Tibial artery (tissue), 4 donors: Measurements from ENCODE around the gene OVOL3.

Experiments used
- DNase-seq, 2 donors: peaks; one replicate each; pipeline ENCODE4 v3.0.0-alpha.2; 2019
- H3K27ac ChIP-seq, 2 donors: fragments of 200-600 bp; sonication (generic) in 1 of 2; 1 replicate in 1 of 2; 2 replicates in 1 of 2; pipeline ENCODE4 v1.5.1; 2018 to 2019; ENCODE audit warnings: mild to moderate bottlenecking in 1 of 2
- H3K27me3 ChIP-seq, 2 donors: fragments of 200-600 bp; sonication (generic) in 1 of 2; one replicate each; pipeline versions ENCODE4 v1.5.1 to v1.6.0; 2016 to 2019
- H3K36me3 ChIP-seq, 3 donors: fragments of 200-600 bp; sonication (generic) in 2 of 3; one replicate each; pipeline ENCODE4 v1.5.1; 2016 to 2019; ENCODE audit warnings: mild to moderate bottlenecking in 2 of 3
- H3K4me1 ChIP-seq, 4 donors: fragments of 200-600 bp; sonication (generic) in 2 of 4; 1 replicate in 3 of 4; 2 replicates in 1 of 4; pipeline ENCODE4 v1.5.1; 2016 to 2019
- H3K4me3 ChIP-seq, 2 donors: fragments of 200-600 bp; sonication (generic) in 1 of 2; 1 replicate in 1 of 2; 2 replicates in 1 of 2; pipeline ENCODE4 v1.5.1; 2018 to 2019; ENCODE audit warnings: mild to moderate bottlenecking in 2 of 2
- H3K9me3 ChIP-seq, 3 donors: fragments of 200-600 bp; sonication (generic) in 1 of 3; one replicate each; pipeline ENCODE4 v1.5.1; 2016 to 2019
- intact Hi-C: fragments of 100-400 bp; cut with DNase I; formaldehyde crosslinking; loops from one replicate; pipeline ENCODE4 v1.15.0; 2023; ENCODE audit warnings: low total_unique reads
- TF ChIP-seq, protein P1 (sequence below), 2 experiments: fragments of 200-600 bp in 1 of 2; fragments of 450-650 bp in 1 of 2; IDR thresholded peaks; one replicate each; pipeline ENCODE4 v1.5.1; 2017 to 2019; ENCODE audit warnings: antibody characterized with exemption in 2 of 2, mild to moderate bottlenecking in 1 of 2, moderate library complexity in 1 of 2

Gene OVOL3

DNA sequence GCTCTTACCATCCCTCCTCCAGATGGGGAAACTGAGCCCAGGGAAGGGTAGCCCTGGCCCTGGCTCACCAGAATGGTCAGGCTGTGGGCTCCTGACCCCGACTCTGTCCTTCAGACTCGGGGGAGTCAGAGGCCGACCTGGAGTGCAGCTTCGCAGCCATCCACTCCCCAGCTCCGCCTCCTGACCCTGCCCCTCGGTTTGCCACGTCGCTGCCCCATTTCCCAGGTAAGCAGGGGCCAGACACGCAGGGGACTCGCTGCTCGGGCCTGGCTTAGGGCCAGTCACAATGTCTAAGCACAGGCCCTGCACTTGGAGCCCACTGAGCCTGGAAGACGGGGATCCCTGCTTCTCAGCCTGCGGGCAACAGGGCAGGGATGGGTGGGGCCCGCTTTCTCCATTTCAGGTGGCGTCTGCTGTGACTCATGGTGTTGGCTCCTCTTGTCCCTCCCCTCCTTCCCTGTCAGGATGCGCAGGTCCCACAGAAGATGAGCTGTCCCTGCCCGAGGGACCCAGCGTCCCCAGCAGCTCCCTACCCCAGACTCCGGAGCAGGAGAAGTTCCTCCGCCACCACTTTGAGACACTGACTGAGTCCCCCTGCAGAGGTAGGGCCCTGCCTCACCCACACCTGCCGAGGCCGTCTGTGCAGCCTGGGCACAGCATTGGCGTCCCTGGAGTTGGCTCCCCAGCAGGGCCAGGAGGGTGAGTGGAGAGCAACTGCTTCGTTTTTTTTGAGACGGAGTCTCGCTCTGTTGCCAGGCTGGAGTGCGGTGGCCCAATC, 9.2 kb upstream of the OVOL3 start:
- Histone ChIP-seq H3K9me3 (no peaks in the 10 kb centered on the region), H3K4me1 (no peaks in the 10 kb centered on the region), H3K4me3 (no peak overlapping the region), H3K36me3 (peaks cover 0 to 19% (median 0%) of the 10 kb centered on the region in 3 donors), H3K27ac (no peak overlapping the region), H3K27me3 (no peaks in the 10 kb centered on the region)
- TF ChIP-seq, protein P1, sequence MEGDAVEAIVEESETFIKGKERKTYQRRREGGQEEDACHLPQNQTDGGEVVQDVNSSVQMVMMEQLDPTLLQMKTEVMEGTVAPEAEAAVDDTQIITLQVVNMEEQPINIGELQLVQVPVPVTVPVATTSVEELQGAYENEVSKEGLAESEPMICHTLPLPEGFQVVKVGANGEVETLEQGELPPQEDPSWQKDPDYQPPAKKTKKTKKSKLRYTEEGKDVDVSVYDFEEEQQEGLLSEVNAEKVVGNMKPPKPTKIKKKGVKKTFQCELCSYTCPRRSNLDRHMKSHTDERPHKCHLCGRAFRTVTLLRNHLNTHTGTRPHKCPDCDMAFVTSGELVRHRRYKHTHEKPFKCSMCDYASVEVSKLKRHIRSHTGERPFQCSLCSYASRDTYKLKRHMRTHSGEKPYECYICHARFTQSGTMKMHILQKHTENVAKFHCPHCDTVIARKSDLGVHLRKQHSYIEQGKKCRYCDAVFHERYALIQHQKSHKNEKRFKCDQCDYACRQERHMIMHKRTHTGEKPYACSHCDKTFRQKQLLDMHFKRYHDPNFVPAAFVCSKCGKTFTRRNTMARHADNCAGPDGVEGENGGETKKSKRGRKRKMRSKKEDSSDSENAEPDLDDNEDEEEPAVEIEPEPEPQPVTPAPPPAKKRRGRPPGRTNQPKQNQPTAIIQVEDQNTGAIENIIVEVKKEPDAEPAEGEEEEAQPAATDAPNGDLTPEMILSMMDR (IDR thresholded peaks at IDR 0.05): no peak
- no peak for DNase-seq
- intact Hi-C loops: no loop called here

DNA sequence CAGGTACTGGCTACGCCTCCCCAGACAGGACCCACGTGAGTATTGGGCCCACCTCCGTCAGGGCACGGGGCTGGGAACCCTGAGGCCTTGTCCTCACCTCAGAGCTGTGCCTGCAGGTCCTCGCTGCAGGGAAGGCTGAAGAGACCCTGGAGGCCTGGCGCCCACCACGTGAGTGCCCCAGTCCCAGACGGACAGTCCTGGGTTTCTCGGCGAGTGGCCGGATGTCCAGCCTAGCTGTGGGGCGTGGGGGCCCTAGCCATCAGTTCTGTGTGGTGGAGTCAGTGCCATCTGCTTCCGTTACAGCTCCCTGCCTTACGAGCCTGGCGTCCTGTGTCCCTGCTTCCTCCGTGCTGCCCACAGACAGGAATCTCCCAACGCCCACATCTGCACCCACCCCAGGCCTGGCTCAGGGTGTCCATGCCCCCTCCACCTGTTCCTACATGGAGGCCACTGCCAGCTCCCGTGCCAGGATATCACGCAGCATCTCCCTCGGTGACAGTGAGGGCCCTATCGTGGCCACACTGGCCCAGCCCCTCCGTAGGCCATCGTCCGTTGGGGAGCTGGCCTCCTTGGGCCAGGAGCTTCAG, 7.8 kb upstream of the OVOL3 start:
- no peaks in the 10 kb centered on the region for H3K4me1 ChIP-seq
- no peak overlapping the region for H3K27ac ChIP-seq
- TF ChIP-seq, protein P1 (IDR thresholded peaks at IDR 0.05): no peak
- intact Hi-C loops: no loop called here
- H3K4me3 ChIP-seq: no peak overlapping the region
- peaks cover 0 to 32% (median 3%) of the 10 kb centered on the region in 3 donors for H3K36me3 ChIP-seq
- no peaks in the 10 kb centered on the region for H3K9me3 ChIP-seq
- no peaks in the 10 kb centered on the region for H3K27me3 ChIP-seq
- DNase-seq: no peak

DNA sequence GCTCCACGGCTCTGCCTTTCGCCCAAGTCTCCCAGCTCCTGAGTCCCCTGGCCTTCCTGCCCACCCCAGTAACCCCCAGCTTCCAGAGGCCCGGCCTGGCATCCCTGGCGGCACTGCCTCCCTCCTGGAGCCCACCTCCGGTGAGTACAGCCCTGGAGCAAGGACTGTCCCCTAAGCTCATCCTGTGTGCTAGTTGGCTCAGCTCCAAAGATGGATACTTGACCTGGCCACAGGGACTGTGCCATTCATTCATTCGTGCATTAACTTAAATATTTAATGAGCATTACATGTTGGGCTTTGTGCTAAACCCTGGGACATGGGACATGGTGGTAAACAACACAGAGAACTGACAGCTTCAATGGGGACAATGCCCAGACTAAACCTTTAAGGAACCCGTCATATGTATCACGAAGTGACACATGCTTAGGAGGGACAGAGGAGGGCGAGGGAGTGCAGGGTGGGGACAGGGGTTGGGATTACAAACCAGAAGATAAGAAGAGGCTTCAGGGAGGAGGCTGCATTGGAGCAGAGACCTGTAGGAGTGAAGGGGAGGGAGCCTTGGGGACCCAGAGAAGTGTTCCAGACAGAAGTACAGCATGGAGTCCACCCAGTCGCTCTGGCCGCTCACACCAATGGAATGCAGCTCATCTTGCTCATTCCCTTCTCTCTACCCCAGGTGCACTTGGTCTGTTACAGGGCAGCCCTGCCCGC, 6.9 kb upstream of the OVOL3 start:
- no peak for DNase-seq
- Histone ChIP-seq H3K4me1 (no peaks in the 10 kb centered on the region), H3K27me3 (no peaks in the 10 kb centered on the region), H3K9me3 (no peaks in the 10 kb centered on the region), H3K27ac (no peak overlapping the region), H3K4me3 (no peak overlapping the region), H3K36me3 (peaks cover 0 to 36% (median 6%) of the 10 kb centered on the region in 3 donors)
- intact Hi-C loops: no loop called here
- TF ChIP-seq, protein P1 (IDR thresholded peaks at IDR 0.05): no peak

DNA sequence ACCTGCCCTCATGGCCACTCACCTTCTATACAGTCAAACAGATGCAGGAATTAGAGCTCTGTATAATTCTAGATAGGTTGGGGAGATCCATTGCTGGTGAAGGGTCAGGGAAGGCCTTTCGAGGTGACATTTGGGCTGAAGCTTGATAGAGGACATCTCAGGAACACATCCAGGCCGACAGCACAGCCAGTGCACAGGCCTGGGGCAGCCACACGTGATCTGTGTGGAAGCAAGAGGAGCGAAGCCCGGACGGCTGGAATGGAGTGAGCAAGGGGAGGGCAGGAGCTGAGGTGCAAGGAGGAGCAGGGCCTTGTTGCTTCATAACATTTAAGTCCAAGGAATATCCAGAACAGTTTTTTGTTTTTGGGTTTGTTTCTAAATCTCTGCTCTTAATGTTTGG, 4.5 kb upstream of the OVOL3 start:
- no peaks in the 10 kb centered on the region for H3K4me1 ChIP-seq
- no peaks in the 10 kb centered on the region for H3K9me3 ChIP-seq
- H3K27ac ChIP-seq: no peak overlapping the region
- peaks cover 0 to 46% (median 15%) of the 10 kb centered on the region in 3 donors for H3K36me3 ChIP-seq
- no peak overlapping the region for H3K4me3 ChIP-seq
- no peaks in the 10 kb centered on the region for H3K27me3 ChIP-seq
- TF ChIP-seq, protein P1 (IDR thresholded peaks at IDR 0.05): no peak
- intact Hi-C loops: no loop called here
- no peak for DNase-seq

DNA sequence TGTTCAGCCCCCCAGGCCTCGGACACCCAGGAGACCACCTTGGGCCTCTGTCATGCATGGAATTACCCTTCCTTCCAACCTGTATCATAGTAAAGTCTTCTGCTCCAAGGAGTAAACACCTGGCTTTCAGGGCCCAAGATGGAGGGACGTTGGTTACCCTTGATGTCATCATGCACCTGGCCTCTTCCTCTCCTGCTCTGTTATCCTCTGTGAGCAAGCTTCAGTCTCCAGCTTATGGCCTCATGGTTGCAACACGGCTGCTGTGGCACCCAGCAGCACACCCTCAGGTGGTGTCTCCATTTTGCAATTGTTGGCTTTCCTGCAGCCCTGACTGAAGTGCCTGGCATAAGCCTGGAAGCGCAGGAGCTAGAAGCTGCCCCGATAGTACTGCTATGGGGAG, 4.0 kb upstream of the OVOL3 start:
- Histone ChIP-seq H3K4me3 (no peak overlapping the region), H3K27me3 (no peaks in the 10 kb centered on the region), H3K4me1 (no peaks in the 10 kb centered on the region), H3K9me3 (no peaks in the 10 kb centered on the region), H3K27ac (no peak overlapping the region), H3K36me3 (peaks cover 0 to 51% (median 20%) of the 10 kb centered on the region in 3 donors)
- intact Hi-C loops: no loop called here
- TF ChIP-seq, protein P1 (IDR thresholded peaks at IDR 0.05): no peak
- DNase-seq: no peak
